Epithelial cell of prostate (primary cell): ENCODE results near the gene SH3BP5.

ENCODE experiments used
- DNase-seq: peaks from one replicate; pipeline ENCODE4 v3.0.0-alpha.2; 2011; ENCODE audit warnings: low read depth, low spot score
- H3K27ac ChIP-seq: fragments of 450-650 bp; 2 replicates; pipeline ENCODE4 v1.5.1; 2017; ENCODE audit warnings: mild to moderate bottlenecking

SH3BP5 gene

GRCh38 chr3:15216501-15216900 is 115.9 kb downstream of the SH3BP5 start:
- H3K27ac ChIP-seq: no peak overlapping the region
- DNase-seq: no peak

- H3K27ac ChIP-seq: no peak overlapping the region
- DNase-seq: no peak
These were observed 116.4 kb downstream of the SH3BP5 start for GRCh38 chr3:15215996-15216395.

GRCh38 chr3:15214758-15215157 is 117.6 kb downstream of the SH3BP5 start:
- DNase-seq: no peak
- no peak overlapping the region for H3K27ac ChIP-seq

- H3K27ac ChIP-seq: no peak overlapping the region
- DNase-seq: no peak
These were observed 120.4 kb downstream of the SH3BP5 start for GRCh38 chr3:15211937-15212336.

GRCh38 chr3:15207836-15208504 is 124.4 kb downstream of the SH3BP5 start:
- H3K27ac ChIP-seq: no peak overlapping the region
- no peak for DNase-seq

- H3K27ac ChIP-seq: peak overlapping the region; percentile 74
- DNase-seq: no peak
These were observed 125.5 kb downstream of the SH3BP5 start for GRCh38 chr3:15206662-15207576.

- DNase-seq: no peak
- H3K27ac ChIP-seq: peak within 1 kb of the TSS; percentile 74
These were observed 126.3 kb downstream of the SH3BP5 start, which contains the start of gene CAPN7 for GRCh38 chr3:15205934-15206661. Gene CAPN7, plus strand, starts transcription at chr3:15206246. Its CDS starts 250 bp downstream, at chr3:15206496.

- peak overlapping the region; percentile 74 for H3K27ac ChIP-seq
- DNase-seq: no peak
These were observed 126.9 kb downstream of the SH3BP5 start for GRCh38 chr3:15205482-15205933.
